Cardiac muscle cell (in vitro differentiated cells and primary cell): ENCODE measurements around the gene FBXO27. TPM values are rescaled to one million over a fixed set of nuclear protein-coding genes. Genes with fewer than 3 reads are reported as not detected.
"Not testable (repeated sequence)": the region's sequence is repeated elsewhere in the genome, so short reads cannot be mapped to it uniquely, and the experiment has no call there.

ENCODE experiments used
- DNase-seq, 2 donors: peaks; one replicate each; pipeline versions ENCODE4 v3.0.0 to v3.0.0-alpha.2; 2010 to 2017; ENCODE audit warnings: low read depth in 1 of 2, low spot score in 1 of 2
- H3K27ac ChIP-seq: fragments of 200-600 bp; sonication (generic); 2 replicates; pipeline ENCODE4 v1.5.1; 2016
- H3K27me3 ChIP-seq: fragments of 200-600 bp; sonication (generic); 2 replicates; pipeline ENCODE4 v1.6.0; 2016; ENCODE audit warnings: control low read depth
- H3K36me3 ChIP-seq: fragments of 200-600 bp; sonication (generic); 2 replicates; pipeline ENCODE4 v1.5.1; 2016; ENCODE audit warnings: control low read depth
- H3K4me1 ChIP-seq: fragments of 200-600 bp; sonication (generic); 2 replicates; pipeline ENCODE4 v1.8.1; 2017; ENCODE audit warnings: low read depth, mild to moderate bottlenecking, mixed run types
- H3K4me3 ChIP-seq: fragments of 200-600 bp; sonication (generic); 2 replicates; pipeline ENCODE4 v1.5.1; 2016; ENCODE audit warnings: mild to moderate bottlenecking
- H3K9me3 ChIP-seq: fragments of 200-600 bp; sonication (generic); 2 replicates; pipeline ENCODE4 v1.5.1; 2017; ENCODE audit warnings: low read depth, mild to moderate bottlenecking, control low read depth
- polyA plus RNA-seq: library from polyadenylated mRNA; unstranded; fragments of >200 nt; fragmentation: Nextera tagmentation; extraction: Ambion mirVana; gene quantifications from 2 replicates; pipeline ENCODE4 v1.2.1, GENCODE V29; 2016
- total RNA-seq: library from RNA; depleted of rRNA; stranded (reverse); fragments of >200 nt; gene quantifications from 2 replicates; pipeline ENCODE4 v1.2.3, GENCODE V29; 2016
- TF ChIP-seq, protein P1 (sequence below): IDR thresholded peaks from 2 replicates; pipeline ENCODE4 v1.5.1; 2012; ENCODE audit warnings: low read depth, mild to moderate bottlenecking, low read length

Gene FBXO27
- total and polyA plus RNA-seq, 2 experiments from 2014 or later: 13.4 to 17.8 TPM

DNA sequence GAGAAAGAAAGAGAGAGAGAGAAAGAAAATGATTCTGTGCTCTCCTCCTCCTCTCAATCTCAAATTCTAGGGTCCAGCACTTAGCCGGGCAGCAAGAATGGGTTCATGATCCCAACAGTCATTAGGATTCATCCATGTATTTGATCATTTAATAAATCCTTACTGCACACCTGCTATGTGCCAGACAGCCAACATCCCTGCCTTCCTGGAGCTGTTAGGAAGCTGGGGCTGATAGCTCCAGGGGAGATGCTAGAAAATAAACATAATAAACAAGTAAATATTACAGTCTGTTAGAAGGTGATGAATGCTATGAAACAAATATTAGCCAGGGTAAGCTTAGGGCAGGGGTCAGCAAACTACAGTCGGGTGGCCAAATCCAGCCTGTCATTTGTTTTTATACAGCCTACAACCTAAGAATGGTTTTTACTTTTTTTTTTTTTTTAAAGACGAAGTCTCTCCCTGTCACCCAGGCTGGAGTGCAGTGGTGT lies 41.9 kb upstream of the FBXO27 start:
- no peak overlapping the region for H3K27ac ChIP-seq
- H3K27me3 ChIP-seq: peaks cover 12% of the 10 kb centered on the region
- no peaks in the 10 kb centered on the region for H3K4me1 ChIP-seq
- H3K9me3 ChIP-seq: no peaks in the 10 kb centered on the region
- DNase-seq: no peak
- TF ChIP-seq, protein P1, sequence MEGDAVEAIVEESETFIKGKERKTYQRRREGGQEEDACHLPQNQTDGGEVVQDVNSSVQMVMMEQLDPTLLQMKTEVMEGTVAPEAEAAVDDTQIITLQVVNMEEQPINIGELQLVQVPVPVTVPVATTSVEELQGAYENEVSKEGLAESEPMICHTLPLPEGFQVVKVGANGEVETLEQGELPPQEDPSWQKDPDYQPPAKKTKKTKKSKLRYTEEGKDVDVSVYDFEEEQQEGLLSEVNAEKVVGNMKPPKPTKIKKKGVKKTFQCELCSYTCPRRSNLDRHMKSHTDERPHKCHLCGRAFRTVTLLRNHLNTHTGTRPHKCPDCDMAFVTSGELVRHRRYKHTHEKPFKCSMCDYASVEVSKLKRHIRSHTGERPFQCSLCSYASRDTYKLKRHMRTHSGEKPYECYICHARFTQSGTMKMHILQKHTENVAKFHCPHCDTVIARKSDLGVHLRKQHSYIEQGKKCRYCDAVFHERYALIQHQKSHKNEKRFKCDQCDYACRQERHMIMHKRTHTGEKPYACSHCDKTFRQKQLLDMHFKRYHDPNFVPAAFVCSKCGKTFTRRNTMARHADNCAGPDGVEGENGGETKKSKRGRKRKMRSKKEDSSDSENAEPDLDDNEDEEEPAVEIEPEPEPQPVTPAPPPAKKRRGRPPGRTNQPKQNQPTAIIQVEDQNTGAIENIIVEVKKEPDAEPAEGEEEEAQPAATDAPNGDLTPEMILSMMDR: no peak
- no peaks in the 10 kb centered on the region for H3K36me3 ChIP-seq
- no peak overlapping the region for H3K4me3 ChIP-seq

- H3K4me3 ChIP-seq: no peak overlapping the region
- H3K9me3 ChIP-seq: no peaks in the 10 kb centered on the region
- no peak for DNase-seq
- H3K27ac ChIP-seq: no peak overlapping the region
- no peaks in the 10 kb centered on the region for H3K4me1 ChIP-seq
- no peaks in the 10 kb centered on the region for H3K36me3 ChIP-seq
- TF ChIP-seq, protein P1: no peak
- H3K27me3 ChIP-seq: no peaks in the 10 kb centered on the region
These were observed 38.5 kb upstream of the FBXO27 start for GRCh38 chr19:39070888-39071287.

DNA sequence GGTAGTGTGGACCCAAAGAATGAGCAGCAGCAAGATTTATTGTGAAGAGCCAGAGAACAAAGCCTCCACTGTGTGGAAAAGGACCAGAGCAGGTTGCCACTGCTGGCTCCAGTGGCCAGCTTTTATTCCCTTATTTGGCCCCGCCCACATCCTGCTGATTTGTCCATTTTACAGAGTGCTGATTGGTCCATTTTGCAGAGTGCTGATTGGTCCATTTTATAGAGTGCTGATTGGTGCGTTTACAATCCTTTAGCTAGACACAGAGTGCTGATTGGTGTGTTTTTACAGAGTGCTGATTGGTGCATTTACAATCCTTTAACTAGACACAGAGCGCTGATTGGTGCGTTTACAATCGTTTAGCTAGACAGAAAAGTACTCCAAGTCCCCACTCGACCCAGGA lies 35.9 kb upstream of the FBXO27 start:
- H3K9me3 ChIP-seq, H3K4me1 ChIP-seq, H3K27me3 ChIP-seq, H3K4me3 ChIP-seq, DNase-seq, H3K27ac ChIP-seq, H3K36me3 ChIP-seq: not testable (repeated sequence)

DNA sequence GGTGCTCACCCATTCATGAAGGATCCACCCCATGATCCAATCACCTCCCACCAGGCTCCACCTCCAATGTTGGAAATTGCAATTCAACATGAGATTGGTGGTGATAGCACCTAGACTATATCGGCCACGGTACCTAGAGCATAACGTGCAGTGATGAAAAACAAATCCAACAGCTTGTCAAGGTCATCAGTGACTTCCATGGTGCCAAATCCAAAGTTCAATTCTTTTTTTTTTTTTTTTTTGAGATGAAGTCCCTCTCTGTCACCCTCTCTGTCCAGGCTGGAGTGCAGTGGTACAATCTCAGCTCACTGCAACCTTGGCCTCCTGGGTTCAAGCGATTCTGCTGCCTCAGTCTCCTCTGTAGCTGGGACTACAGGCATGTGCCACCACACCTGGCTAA lies 34.8 kb upstream of the FBXO27 start:
- TF ChIP-seq, protein P1: no peak
- no peaks in the 10 kb centered on the region for H3K36me3 ChIP-seq
- H3K4me1 ChIP-seq: no peaks in the 10 kb centered on the region
- H3K27me3 ChIP-seq: no peaks in the 10 kb centered on the region
- no peak overlapping the region for H3K4me3 ChIP-seq
- no peak overlapping the region for H3K27ac ChIP-seq
- no peaks in the 10 kb centered on the region for H3K9me3 ChIP-seq
- no peak for DNase-seq

- H3K4me3 ChIP-seq: no peak overlapping the region
- H3K27ac ChIP-seq: no peak overlapping the region
- DNase-seq: no peak
These were observed 33.6 kb upstream of the FBXO27 start for GRCh38 chr19:39065928-39066327.

DNA sequence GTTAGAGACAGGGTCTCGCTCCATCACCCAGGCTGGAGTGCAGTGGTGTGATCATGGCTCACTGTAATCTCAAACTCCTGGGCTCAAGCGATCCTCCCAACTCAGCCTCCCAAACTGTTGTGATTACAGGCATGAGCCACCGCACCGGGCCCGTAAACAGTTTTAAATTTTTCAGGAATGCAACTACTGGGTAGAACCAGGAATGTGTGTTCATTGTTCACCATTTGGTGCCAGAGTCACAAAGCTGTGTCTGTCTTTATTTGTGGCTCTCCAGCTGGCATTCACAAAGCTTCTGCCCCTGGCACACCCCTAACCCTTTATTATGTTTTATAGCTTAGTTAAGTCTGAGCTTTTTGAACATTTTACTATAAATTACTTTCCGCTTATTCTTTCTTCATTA lies 32.1 kb upstream of the FBXO27 start:
- TF ChIP-seq, protein P1: no peak
- Histone ChIP-seq H3K36me3 (no peaks in the 10 kb centered on the region), H3K27me3 (no peaks in the 10 kb centered on the region), H3K9me3 (no peaks in the 10 kb centered on the region), H3K4me1 (no peaks in the 10 kb centered on the region), H3K27ac (no peak overlapping the region), H3K4me3 (no peak overlapping the region)
- DNase-seq: no peak

More at GRCh38 chr19:39065928-39066327, 33.6 kb upstream of the FBXO27 start:
- TF ChIP-seq, protein P1: no peak
- no peaks in the 10 kb centered on the region for H3K4me1 ChIP-seq
- H3K36me3 ChIP-seq: no peaks in the 10 kb centered on the region
- no peaks in the 10 kb centered on the region for H3K27me3 ChIP-seq
- H3K9me3 ChIP-seq: no peaks in the 10 kb centered on the region
